LNCAP (cell line): Measurements from ENCODE around the gene HORMAD2.

Experiments used
- TF ChIP-seq, protein P1 (sequence below): fragments of 450-650 bp; IDR thresholded peaks from 2 replicates; pipeline ENCODE4 v1.5.1; 2017; ENCODE audit warnings: mild to moderate bottlenecking

The HORMAD2 gene

DNA sequence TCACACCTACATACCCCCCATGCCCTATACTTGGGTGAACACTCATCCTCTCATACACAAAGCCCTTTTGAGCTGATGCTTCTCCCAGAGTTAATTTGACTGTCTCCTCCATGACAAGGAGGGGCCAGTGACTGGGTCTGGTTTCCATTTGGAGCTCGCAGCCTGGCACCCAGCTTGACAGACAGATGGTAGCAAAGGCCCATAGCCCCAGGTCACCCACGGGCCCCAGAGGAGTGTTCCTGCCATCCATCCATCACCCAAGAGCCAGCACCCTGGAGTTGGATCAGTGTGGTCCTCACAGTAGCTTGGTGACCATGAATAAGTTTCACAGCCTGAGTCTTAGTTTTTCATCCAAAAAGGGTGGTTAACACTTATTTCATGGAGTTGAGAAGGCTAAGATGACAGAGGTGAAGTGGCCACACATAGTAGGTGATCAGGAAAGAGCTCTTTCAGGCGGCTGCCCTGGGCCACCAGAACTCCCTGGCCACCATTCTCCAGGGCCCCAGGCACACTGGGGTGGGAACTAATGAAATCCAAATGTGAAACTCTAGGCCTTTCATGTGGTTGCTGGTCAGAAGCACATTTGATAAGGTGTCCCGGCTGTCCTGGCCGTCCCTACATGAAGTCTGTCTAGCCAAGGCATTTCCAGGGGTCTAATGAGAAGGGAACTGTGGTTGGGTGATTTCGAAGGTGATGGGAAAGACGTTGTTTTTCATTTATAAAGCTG is 123.9 kb downstream of the HORMAD2 start:
- TF ChIP-seq, protein P1, sequence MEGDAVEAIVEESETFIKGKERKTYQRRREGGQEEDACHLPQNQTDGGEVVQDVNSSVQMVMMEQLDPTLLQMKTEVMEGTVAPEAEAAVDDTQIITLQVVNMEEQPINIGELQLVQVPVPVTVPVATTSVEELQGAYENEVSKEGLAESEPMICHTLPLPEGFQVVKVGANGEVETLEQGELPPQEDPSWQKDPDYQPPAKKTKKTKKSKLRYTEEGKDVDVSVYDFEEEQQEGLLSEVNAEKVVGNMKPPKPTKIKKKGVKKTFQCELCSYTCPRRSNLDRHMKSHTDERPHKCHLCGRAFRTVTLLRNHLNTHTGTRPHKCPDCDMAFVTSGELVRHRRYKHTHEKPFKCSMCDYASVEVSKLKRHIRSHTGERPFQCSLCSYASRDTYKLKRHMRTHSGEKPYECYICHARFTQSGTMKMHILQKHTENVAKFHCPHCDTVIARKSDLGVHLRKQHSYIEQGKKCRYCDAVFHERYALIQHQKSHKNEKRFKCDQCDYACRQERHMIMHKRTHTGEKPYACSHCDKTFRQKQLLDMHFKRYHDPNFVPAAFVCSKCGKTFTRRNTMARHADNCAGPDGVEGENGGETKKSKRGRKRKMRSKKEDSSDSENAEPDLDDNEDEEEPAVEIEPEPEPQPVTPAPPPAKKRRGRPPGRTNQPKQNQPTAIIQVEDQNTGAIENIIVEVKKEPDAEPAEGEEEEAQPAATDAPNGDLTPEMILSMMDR: no peak

DNA sequence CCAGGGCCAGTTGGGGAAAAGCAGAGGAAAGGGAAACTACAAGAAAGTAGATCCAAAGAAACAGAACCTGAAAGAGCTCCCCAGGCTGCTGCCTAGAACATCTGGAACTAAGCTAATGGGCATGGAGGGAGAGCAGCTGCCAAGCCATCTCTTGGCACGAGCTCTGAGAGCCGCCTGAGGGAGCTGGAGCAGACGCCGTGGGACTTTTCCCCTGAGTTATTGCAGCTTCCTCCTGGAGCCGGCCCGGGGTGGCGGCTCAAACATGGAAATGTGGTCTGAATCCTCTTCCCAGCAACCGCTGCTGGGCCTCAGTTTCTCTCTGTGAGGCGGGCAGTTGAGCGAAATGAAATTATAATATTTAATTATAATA is 124.5 kb downstream of the HORMAD2 start:
- TF ChIP-seq, protein P1: no peak

DNA sequence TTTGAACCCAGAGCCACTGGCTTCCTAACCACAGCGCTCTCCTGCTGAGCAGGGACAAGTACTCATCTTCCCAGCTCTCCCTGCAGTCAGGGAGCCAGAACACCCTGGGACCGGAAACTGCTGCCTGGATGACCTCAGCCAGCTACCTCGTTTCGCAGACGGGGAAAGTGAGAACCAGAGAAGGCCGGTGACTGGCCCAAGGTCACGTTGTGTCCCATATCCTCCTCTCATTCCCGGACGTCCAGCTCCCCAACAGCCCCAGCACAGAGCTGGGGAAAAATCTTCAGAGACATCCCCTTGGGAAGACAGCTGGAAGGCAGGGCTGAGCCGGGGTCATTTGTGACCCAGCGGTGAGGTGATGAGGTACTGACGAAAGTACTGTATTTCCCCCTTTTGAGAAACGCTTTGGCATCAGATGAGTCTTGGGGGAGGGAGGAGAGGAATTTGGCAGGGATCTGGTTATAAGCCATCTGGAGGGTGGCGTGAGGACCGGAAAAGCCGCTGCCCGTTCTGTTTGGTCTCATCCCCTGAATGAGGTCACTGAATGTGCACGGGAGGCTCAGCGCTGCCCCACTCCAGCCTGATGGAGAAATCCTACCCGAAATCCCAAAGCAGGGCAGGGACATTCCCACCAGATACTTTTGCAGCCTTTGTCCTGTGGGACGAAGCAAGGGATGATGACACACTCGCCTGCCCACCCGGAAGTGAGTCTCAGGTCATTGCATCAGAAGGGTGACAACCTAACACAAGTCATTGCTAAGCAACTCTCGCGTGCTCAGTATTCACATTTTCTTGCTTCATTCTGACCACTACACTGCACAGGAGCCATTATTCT is 125.2 kb downstream of the HORMAD2 start:
- TF ChIP-seq, protein P1: no peak

DNA sequence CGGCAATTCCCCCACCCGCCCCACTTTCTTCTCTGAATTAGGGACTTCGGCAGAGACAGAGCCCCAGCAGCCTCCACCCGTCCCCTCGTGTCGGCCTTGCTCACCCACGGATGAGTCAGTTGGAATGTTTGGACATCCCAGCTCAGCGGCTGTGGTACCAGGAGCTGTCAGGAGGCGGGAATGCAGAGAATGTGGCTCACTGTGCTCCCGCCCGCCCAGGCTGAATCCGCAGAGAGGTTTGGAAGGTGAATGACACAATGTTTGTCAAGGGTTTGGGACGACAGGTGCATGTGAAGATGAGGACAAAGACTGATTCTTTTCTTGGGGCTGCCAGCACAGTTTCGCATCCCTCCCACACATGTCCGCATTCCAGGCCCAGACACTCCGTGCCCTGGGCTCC is 126.7 kb downstream of the HORMAD2 start:
- TF ChIP-seq, protein P1: no peak

DNA sequence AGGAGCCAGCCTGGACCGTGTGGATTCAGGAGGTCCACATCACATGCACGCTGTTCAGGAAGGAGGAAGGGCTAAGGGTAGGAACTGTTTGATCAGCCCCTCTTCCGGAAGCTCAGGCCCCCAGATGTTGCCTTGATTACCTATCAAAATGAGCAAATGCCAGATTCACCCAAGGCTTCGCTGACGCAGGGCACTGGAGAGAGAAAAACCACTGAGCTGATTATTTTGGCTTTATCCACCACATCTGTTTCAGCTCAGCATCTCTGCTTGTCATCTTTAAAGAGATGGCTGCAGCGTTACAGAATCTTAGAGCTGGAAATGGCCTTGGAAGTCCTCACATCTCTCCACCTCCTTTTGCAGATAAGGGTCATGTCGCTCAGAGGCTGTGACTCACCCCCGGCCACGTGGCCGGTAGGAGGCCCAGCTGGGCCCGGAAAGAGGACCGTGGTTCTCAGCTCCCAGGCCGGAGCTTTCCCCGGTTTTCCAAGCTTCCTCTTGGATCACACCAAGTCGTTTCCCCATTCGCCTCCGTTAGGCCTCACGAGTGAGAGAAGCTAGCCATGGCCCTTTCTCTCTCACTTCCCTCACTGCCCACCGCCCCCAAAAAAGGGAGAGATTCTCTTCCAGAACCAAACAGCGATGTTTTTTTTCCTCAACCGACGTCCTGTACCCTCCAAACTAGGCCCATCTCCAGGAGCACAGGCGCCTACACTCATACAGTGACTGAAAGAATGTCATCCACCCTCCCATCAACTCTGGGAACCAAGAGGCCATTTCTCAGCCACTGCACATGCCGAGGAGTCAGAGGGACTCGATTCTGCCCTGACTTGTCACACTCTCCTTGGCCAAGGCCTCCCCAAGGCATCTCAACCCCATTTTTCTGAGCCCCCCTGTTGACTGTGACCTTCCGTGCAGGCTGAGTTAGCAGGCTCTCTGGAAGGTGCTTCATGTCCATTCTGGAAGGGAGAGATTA is 128.7 kb downstream of the HORMAD2 start:
- TF ChIP-seq, protein P1: no peak

DNA sequence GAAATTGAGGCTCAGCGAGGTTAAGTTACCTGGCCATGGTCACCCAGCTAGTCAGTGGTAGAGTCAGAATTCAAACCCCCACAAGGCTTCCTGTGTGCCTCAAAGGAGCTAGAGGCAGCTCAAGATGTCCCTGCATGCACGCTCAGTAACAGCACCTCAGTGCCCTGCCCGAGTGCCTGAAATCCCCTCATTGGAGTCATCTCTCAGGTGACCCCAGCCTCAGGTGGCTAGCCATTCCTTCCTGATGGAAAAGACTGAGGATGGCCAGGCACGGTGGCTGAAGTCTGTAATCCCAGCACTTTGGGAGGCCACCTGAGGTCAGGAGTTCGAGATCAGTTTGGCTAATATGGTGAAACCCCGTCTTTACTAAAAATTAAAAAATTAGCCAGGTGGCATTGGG is 129.4 kb downstream of the HORMAD2 start:
- TF ChIP-seq, protein P1: no peak

DNA sequence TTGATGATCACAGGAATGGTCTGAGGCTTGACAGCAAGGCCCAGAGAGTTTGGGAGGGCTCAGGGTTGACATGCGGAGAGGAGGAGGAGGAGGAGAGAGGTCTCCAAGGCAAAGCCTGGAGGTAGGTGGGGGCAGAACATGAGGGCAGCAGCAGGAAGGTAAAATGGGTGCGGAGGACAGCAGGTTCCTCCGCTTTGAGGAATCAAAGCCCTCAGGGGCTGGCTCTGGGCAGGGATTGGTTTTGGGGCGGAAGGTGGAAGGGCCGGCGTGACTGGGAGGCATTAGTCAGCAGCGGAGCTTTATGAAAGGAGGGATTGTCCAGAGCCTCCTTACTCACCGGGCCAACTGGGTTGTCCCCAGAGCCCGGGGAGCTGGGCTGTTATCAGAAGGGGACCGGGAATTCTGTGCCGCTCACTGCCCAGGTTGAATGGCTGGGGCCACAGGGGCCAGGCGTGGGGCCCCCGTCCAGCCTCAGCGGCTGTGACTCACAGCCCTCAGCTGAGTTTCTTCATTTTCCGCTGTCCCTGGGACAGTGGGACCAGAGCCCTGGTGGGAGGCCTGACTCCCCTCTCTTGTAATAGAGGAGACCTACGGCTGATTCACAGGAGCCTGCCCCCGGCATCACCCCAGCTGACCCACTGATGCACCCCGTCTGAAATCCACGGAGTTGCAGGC is 130.1 kb downstream of the HORMAD2 start:
- TF ChIP-seq, protein P1: no peak
